ENCODE results near the gene VWA3A.

The VWA3A gene

GRCh38 chr16:22063888-22064467 is 28.4 kb upstream of the VWA3A start:
- DNase-seq (ENCODE audit: low read depth) = no peak
- TF ChIP-seq, protein P1, sequence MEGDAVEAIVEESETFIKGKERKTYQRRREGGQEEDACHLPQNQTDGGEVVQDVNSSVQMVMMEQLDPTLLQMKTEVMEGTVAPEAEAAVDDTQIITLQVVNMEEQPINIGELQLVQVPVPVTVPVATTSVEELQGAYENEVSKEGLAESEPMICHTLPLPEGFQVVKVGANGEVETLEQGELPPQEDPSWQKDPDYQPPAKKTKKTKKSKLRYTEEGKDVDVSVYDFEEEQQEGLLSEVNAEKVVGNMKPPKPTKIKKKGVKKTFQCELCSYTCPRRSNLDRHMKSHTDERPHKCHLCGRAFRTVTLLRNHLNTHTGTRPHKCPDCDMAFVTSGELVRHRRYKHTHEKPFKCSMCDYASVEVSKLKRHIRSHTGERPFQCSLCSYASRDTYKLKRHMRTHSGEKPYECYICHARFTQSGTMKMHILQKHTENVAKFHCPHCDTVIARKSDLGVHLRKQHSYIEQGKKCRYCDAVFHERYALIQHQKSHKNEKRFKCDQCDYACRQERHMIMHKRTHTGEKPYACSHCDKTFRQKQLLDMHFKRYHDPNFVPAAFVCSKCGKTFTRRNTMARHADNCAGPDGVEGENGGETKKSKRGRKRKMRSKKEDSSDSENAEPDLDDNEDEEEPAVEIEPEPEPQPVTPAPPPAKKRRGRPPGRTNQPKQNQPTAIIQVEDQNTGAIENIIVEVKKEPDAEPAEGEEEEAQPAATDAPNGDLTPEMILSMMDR (conservative IDR thresholded peaks at IDR 0.05; ENCODE audit: low read depth, low read length) = no peak

GRCh38 chr16:22065252-22065651 is 27.1 kb upstream of the VWA3A start:
- TF ChIP-seq, protein P1 (conservative IDR thresholded peaks at IDR 0.05; ENCODE audit: low read depth, low read length) = no peak
- DNase-seq (ENCODE audit: low read depth) = no peak
- H3K4me3 ChIP-seq (ENCODE audit: low read depth, low read length) = no peak overlapping the region

More at GRCh38 chr16:22063888-22064467, 28.4 kb upstream of the VWA3A start:
- no peak overlapping the region for H3K4me3 ChIP-seq (ENCODE audit: low read depth, low read length)

DNA sequence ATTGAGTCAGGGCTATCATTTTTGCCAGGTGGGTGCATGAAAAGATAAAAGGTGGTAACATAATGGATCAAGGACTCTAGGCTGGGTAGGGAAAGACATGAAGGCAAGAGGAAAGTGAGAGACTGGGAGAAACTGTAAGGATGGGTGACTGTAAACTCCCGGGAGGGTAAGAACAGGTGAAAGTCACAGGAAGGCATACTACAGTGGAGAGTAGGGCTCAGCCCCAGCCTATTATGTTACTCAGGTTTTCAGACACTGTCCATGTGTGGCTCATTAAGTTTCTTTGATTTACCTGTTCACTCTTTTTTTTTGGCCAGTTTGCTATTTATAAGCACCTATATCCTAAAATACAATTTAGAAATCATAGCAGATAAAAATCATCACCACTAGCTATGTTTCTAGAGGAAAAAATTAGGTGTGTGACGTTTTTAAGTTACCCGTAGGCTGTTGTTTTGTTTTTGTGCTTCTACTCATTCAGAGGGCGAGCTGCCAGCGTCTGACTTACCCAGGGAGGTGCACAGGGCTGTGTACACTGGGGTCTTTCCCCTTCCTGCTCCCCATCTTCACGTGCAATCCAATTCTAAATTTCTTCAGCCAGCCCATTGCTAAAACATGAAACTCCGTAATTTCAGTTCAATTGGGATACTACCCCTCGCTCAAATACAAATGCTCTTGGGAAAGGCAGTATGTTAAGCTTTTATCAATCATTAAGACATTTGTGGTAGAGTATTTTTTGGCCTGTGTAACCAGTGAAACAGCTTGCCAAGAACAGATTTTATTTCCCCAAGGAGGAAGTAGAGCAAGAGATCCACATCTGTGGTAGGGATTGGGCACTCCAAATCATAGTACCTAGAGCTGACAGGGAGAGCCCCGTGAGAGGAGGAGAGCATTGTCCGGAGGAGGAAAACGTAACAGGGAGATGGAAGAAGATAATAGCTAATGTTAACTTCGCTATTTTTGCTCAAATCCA is 21.7 kb upstream of the VWA3A start:
- DNase-seq (ENCODE audit: low read depth) = peak; percentile 10
- H3K4me3 ChIP-seq (ENCODE audit: low read depth, low read length) = no peak overlapping the region
- TF ChIP-seq, protein P1 (conservative IDR thresholded peaks at IDR 0.05; ENCODE audit: low read depth, low read length) = no peak

DNA sequence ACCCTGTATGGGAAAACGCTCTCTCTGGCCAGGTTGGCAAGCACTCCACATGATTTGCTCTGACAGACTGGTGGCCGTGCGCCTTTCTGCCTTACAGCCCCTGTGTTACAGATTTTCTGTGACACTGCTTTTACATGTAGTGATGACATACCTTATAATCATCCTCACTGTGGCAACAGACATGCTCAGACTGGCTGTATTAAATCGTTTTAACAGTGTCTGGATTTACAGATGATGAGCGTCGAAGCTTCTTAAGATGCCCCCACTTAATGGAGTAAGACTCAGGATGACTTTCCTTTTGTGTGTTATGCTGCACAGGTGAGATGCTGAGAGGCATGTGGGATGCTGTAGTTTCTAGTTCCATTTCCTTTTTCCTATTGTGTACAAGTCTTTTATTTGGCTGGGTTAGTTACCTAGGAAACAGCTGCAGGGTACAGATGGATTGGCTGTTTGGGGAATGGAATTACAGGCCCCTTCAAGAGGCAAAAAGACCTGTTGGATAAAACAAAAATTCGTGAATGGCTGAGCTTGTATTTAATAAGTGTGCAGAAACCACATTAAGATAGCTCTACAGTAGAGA is 20.9 kb upstream of the VWA3A start:
- no peak overlapping the region for H3K4me3 ChIP-seq (ENCODE audit: low read depth, low read length)
- TF ChIP-seq, protein P1 (conservative IDR thresholded peaks at IDR 0.05; ENCODE audit: low read depth, low read length) = no peak

GRCh38 chr16:22073350-22073749 is 19.0 kb upstream of the VWA3A start:
- peak; percentile 14 for DNase-seq (ENCODE audit: low read depth)
- TF ChIP-seq, protein P1 (conservative IDR thresholded peaks at IDR 0.05; ENCODE audit: low read depth, low read length) = no peak
- H3K4me3 ChIP-seq (ENCODE audit: low read depth, low read length) = no peak overlapping the region

More for the DNA sequence above, 20.9 kb upstream of the VWA3A start:
- DNase-seq (ENCODE audit: low read depth) = no peak

- no peak overlapping the region for H3K4me3 ChIP-seq (ENCODE audit: low read depth, low read length)
- DNase-seq (ENCODE audit: low read depth) = peak; percentile 48
- TF ChIP-seq, protein P1 (conservative IDR thresholded peaks at IDR 0.05; ENCODE audit: low read depth, low read length) = no peak
These were observed 17.1 kb upstream of the VWA3A start for GRCh38 chr16:22075043-22075757.
